GM19023 (cell line): ENCODE data around the gene CCDC182.

Experiments
- ATAC-seq: cut with Tn5 transposase; IDR thresholded peaks from one replicate; pipeline ENCODE4 v1.9.1; 2021; ENCODE audit warnings: mild to moderate bottlenecking, moderate library complexity; ENCODE audit not compliant: unreplicated experiment

Gene CCDC182

GRCh38 chr17:57758654-57759053, 13.6 kb upstream of the CCDC182 start:
- no peak for ATAC-seq

- ATAC-seq: no peak
Measured at GRCh38 chr17:57757735-57758134, 12.6 kb upstream of the CCDC182 start.

DNA sequence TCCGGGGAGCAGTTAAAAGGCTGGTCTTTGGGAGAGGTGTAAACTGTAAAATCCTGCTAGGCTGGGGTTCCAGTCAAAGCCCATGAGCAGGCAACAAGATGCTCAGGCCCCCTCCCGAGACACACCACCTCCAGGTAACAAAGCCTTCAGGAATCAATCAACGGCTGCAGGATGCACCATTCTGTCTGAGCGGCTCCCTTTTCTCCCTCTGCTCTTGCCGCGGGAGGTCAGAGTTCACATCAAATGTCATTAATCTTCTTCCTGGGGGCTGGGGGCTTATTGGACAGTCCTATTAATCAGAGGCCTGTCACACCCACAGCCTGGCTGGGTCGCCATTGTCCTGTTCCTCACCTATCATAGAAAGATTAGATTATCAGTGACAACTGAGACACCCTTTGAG, 11.9 kb upstream of the CCDC182 start:
- ATAC-seq: no peak

- no peak for ATAC-seq
Measured at GRCh38 chr17:57755480-57756070, 10.5 kb upstream of the CCDC182 start.

DNA sequence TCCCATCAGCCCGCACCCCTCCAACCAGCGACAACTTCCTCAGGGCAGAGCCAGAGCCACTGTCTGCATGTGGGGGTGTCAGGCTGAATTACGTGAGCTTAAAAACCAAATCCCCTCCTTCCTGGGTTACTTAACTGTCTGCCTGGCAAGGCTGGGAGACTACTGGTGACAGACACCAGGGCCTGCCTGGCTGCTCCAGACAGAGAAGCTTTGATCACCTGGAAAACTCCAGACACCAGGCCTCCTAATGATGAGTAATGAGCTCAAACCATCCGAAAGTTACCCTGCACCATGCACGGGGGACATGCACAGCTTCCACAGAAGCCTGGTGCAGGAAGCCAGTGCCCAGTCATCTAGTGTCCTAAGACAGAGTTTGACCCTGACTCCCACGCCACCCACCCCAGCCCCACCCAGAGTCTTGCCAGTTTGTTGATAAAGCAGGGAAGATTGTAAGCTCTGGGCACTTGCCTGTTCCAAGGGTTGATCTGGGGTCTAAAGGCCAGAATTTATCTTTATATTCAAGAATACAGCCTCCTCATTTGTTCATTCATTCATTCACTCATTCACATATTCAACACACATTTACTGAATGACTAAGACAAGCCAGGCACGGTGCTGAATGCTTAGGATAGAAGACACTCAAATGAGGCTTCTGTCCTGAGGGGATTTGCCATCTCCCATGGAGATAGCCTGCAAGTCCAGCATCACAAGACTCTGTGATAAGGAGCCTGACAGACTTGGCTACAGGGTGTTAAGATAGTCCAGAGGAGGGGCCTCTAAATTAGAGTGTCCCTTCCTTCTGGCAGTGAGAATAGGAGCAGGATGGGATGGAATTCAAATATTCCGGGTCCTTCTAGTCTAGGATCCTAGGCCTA, 7.2 kb upstream of the CCDC182 start:
- no peak for ATAC-seq

DNA sequence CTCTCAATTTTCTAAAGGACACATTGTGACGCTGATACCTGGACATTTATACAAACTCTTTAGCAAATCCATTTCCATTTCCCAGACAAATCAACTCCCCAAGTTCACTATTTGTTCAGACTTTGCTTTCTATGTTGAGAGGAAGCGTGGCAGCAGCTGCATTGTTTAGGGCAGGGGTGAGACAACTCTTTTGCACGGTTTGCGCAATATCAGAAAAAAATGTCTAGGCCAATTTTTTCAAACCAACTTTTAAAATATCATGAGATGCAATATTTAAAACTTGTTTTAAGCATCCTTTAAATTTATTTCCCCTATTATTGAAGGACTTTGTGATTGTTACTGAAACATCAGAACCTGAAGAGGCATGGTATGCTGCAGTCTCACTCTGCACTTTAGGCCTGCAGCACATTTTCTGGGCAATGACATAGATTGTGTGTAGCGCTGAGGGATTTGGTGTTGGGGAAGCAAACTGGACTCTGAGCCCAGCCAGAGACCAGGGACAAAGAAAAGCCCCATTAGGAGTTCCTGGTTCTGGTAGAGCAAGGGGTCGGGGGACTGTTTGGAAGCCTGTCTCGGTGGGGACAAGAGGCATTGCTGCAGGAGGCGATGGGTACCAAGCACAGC, 6.4 kb upstream of the CCDC182 start:
- ATAC-seq: no peak

GRCh38 chr17:57750895-57751294, 5.8 kb upstream of the CCDC182 start:
- ATAC-seq: no peak

- no peak for ATAC-seq
Measured at GRCh38 chr17:57750109-57750871, 5.2 kb upstream of the CCDC182 start.

DNA sequence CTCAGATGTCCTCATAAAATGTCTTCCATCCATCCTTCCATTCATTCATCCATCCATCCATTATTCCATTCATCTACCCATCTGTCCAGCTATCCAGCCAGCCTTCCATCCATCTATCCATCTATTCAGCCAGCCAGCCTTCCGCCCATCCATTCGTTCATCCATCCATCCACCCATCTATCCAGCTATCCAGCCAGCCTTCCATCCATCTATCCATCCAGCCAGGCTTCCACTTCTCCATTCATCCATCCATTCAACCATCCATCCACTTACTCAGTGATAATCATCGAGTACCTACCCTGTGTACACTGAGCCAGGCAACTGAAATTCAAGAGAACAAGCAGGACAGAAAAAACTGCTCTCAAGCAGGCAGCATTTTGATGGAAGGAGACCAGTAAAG, 4.6 kb upstream of the CCDC182 start:
- ATAC-seq: no peak

GRCh38 chr17:57747221-57748017, 2.3 kb upstream of the CCDC182 start:
- no peak for ATAC-seq

DNA sequence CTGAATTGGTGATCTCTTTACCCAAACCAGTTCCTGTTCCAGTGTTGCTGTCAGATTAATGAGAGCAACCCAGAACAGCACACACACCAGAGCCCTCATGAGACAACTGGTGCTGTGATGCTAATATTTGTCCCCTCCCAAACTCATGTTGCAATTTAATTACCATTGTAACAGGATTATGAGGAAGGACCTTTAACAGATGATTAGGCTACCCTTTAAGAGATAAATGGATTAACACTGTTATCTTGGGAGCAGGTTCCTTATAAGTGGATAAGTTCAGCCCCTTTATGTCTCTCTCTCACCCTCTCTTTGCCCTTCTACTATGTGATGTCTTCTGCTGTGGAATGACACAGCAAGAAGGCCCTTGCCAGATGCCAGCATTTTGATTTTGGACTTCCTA, 1.1 kb upstream of the CCDC182 start:
- ATAC-seq: no peak

DNA sequence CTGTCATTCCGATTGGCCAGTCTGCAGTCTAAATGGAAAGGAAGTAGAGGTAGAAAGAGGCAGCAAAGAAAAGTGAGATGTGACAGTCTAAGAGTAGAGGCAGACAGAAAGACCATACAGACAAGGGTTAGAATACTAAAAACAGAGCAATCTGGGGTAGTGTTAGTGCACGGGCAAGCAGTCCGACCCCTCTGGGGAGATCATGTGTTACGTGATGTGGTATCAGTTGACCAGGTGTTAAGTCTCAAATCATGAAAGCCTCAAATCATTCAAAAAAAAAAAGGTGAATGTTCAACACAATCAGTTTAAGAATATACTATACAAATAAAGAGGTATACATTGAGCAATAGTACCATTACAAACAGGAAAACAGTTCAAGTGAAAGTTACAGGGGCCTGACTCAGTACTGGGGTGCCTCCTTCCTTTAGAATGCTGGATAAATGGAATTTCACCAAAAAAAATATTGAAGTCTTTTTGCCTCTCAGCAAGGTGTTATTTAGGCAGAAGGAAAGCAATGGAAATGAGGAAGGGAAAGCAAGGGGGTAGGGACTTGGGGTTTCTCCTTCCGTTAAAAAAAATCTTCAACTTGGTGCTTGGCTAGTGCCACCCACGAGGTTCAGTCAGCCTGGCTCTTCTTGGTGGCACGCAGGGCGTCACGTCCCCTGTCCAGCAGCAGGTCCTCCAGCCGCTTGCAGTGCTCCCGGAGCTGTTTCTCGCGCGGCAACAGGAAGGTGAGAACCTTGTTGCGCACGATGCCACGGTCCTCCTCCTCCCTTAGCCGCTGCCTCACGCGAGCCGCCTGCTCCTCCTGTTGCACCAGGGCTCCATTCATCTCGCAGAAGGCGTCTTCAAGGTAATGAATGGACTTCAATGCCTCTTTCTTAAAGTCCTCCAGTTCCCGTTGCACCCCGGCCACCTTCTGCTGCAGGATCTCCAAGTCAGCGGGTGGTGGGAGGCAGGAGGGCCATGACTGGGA, 616 bp downstream of the CCDC182 start:
- ATAC-seq: no peak

DNA sequence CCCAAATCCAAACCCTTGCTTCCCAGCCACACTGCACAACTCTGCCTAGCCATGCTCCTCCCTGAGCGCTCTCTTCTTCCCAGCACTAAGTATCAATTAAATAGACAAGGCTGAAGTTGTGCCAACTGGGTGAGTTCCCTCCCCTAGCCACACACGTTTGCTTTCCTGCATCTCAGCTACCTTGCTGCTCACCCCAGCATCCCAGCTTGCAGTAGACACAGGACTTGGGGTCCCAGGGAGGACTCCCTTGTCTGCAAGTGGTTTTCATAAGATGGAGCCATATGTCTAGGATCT, 4.9 kb downstream of the CCDC182 start:
- ATAC-seq: no peak

DNA sequence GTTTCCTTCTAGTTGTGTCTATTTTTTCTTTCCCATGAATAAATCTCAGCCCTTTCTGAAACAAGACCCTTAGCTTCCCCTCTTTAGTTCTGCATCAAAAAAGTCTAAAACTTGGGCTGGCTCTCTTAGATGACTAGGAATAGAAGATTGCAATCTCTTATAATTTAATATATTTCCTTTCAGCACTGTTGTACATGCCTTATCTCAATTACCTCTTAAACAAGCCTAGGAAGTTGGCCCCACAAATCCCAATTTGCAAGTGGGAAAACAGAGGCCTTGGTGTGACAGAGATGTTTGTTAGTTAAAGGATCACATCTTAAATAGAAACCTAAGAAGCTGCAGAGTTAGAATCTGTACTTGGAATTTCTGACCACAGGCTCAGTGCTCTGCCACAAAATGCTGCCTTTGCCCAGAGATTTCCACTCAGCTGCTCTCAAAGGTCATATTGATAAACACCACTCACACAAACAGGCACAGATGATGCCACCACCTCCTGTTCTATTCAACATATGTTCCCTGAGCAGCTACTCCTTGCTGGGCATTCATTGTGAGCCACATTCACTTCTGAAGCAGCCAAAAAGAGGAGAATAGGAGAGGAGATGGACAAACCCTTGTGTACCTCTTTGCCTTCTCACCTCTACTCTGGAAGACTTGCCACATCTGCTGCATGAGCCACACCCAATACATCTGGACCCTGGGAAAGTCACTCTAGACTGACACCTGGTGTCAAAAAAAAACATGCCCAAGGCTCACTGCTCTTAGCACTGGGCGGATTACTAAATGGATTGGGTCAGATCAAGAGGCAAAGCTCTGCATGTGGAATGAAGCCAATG, 5.5 kb downstream of the CCDC182 start:
- ATAC-seq: no peak

- ATAC-seq: no peak
Measured at GRCh38 chr17:57737450-57737849, 7.6 kb downstream of the CCDC182 start.

DNA sequence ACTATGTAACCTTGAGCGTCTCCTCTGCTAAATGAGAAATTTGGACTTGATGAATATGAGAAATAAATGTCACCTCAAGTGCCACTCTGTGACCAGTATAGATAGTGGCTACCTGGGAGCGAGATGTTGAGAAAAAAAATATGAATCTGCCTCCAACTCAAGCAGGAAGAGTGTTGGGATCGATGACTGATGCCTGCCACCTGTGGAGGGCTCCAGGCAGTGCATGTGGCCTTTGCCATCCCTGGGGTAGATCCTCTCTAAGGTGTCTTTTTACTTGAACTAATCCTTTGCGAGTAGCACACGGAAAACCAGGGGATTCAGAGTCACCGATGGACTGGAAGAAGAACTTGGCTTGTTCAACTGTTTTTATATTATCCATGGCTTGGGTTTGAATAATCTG, 9.4 kb downstream of the CCDC182 start:
- ATAC-seq: no peak

DNA sequence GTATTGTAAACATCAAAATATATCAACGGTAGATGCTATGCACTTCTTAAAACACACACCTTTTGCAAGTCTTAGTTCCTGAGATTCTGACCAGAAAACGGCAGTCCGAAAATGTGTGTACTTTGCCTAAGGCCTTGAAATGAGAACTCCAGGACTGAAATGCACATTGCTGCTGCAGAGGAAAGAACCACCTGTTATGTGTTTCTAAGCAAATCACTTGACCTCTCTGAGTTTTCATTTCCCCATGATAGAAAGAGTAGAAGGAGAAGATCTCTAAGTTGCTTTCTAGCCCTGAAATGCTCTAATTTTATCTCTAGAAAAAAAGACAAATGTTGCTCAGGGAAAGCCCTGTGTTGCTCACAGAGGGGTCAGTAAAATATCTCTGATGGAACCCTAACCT, 9.9 kb downstream of the CCDC182 start:
- no peak for ATAC-seq

DNA sequence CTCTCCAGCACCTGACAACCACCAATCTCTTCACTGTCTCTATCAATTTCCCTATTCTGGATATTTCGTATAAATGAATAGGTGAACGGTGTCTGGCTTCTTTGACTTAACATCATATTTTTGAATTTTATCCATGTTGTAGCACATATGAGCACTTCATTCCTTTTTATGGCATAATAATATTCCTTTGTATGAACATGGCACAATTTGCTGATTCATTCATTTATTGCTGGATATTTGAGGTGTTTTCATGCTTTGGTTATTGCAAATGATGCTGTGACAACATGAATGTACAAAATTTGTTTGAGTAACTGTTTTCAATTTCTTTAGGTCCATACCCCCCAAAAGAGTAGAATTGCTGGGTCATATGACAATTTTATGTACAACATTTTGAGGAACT, 12.0 kb downstream of the CCDC182 start:
- ATAC-seq: no peak

DNA sequence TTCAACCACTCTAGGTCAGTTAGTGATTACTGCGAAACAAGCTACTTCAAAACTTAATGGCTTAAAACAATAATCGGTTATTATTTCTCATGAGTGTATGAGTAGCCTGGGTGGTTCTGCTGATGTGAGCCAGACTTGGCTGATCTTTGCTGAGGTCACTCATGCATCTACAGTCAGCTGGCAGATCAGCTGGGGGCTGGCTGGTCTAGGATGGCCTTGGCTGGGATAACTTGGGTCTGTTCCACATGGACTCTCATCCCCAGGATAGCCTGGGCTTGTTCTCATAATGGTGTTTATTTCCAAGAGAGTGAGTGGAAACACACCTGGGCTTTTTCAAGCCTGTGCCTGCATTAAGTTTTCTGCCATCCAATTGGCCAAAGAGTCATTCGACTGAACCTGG, 13.0 kb downstream of the CCDC182 start:
- ATAC-seq: no peak
